Hepatocyte (in vitro differentiated cells): Measurements from ENCODE around the gene MAPK8. TPM values are rescaled to one million over a fixed set of nuclear protein-coding genes. Genes with fewer than 3 reads are reported as not detected.

Experiments used
- DNase-seq: peaks from one replicate; pipeline ENCODE4 v3.0.0-alpha.2; 2016; ENCODE audit warnings: low spot score
- H2AFZ ChIP-seq: fragments of 200-600 bp; sonication (generic); 2 replicates; pipeline ENCODE4 v1.6.0; 2016; ENCODE audit warnings: antibody characterized with exemption, mild to moderate bottlenecking
- H3K27ac ChIP-seq: fragments of 200-600 bp; sonication (generic); 2 replicates; pipeline ENCODE4 v1.5.1; 2016; ENCODE audit warnings: mild to moderate bottlenecking
- H3K27me3 ChIP-seq: fragments of 200-600 bp; sonication (generic); 2 replicates; pipeline ENCODE4 v1.6.1; 2016
- H3K36me3 ChIP-seq: fragments of 200-600 bp; sonication (generic); replicated peaks from 2 replicates; pipeline ENCODE4 v1.5.1; 2016; ENCODE audit warnings: low read depth; ENCODE audit not compliant: insufficient read depth
- H3K4me1 ChIP-seq: fragments of 200-600 bp; sonication (generic); 2 replicates; pipeline ENCODE4 v1.5.1; 2016; ENCODE audit warnings: mild to moderate bottlenecking, moderate library complexity; ENCODE audit not compliant: insufficient read depth
- H3K4me2 ChIP-seq: fragments of 200-600 bp; sonication (generic); 2 replicates; pipeline ENCODE4 v1.6.0; 2016
- H3K4me3 ChIP-seq: fragments of 200-600 bp; sonication (generic); 2 replicates; pipeline ENCODE4 v1.5.1; 2016; ENCODE audit warnings: mild to moderate bottlenecking
- H3K79me2 ChIP-seq: fragments of 200-600 bp; sonication (generic); 2 replicates; pipeline ENCODE4 v1.6.0; 2017; ENCODE audit warnings: mild to moderate bottlenecking
- H3K9me2 ChIP-seq: fragments of 200-600 bp; sonication (generic); replicated peaks from 2 replicates; pipeline ENCODE4 v1.6.0; 2017; ENCODE audit warnings: mild to moderate bottlenecking; ENCODE audit not compliant: insufficient read depth
- H3K9me3 ChIP-seq: fragments of 200-600 bp; sonication (generic); 2 replicates; pipeline ENCODE4 v1.5.1; 2016; ENCODE audit warnings: low read depth, mild to moderate bottlenecking
- H4K20me1 ChIP-seq: fragments of 200-600 bp; sonication (generic); 2 replicates; pipeline ENCODE4 v1.6.0; 2016; ENCODE audit warnings: mild to moderate bottlenecking; ENCODE audit not compliant: insufficient read depth, poor library complexity, severe bottlenecking
- EZH2 ChIP-seq: fragments of 200-600 bp; sonication (generic); IDR thresholded peaks from 2 replicates; pipeline ENCODE4 v1.6.1; 2016; ENCODE audit warnings: antibody characterized with exemption, mild to moderate bottlenecking, borderline replicate concordance
- EZH2phosphoT487 ChIP-seq: fragments of 200-600 bp; sonication (generic); IDR thresholded peaks from one replicate; pipeline ENCODE4 v1.6.1; 2018; ENCODE audit warnings: antibody characterized with exemption, mild to moderate bottlenecking, low read depth, moderate library complexity; ENCODE audit not compliant: unreplicated experiment, severe bottlenecking
- WGBS: methylation state at CpG from one replicate; pipeline ENCODE4 v1.1.6; 2016; ENCODE audit warnings: low lambda C conversion rate; ENCODE audit errors: missing lambda C conversion rate; 5-methylcytosine and 5-hydroxymethylcytosine counted together
- polyA plus RNA-seq: library from polyadenylated mRNA; unstranded; fragments of >200 nt; fragmentation: Nextera tagmentation; extraction: Ambion mirVana; gene quantifications from 2 replicates; pipeline ENCODE4 v1.2.1, GENCODE V29; 2016
- total RNA-seq: library from RNA; depleted of rRNA; stranded (reverse); fragments of >200 nt; gene quantifications from 2 replicates; pipeline ENCODE4 v1.2.3, GENCODE V29; 2014
- TF ChIP-seq, protein P1 (sequence below): fragments of 200-600 bp; sonication (generic); IDR thresholded peaks from 2 replicates; pipeline ENCODE4 v1.5.1; 2016; ENCODE audit warnings: antibody characterized with exemption, mild to moderate bottlenecking; ENCODE audit not compliant: poor library complexity

Gene MAPK8
- total and polyA plus RNA-seq, 2 experiments from 2014 or later = 20.9 to 73.2 TPM

DNA sequence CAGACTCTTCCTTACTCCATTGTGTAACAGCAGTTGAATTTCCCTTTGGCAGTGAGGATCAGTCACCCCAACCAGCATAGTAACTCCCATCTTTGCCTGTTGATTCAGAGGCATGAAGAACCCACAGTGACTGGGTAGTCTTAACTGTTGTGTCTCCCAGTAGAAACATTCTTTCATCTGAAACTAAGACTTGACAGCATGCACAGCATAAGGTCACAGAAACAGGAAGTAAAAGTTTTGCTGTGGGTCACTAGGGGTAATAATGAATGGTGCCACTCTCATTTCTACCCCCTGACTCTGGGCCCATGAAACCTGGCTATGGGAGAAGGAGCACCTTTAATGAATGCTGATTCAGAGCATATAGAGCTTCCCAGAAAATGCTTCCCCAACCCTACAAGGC lies 23.6 kb upstream of the MAPK8 start:
- TF ChIP-seq, protein P1, sequence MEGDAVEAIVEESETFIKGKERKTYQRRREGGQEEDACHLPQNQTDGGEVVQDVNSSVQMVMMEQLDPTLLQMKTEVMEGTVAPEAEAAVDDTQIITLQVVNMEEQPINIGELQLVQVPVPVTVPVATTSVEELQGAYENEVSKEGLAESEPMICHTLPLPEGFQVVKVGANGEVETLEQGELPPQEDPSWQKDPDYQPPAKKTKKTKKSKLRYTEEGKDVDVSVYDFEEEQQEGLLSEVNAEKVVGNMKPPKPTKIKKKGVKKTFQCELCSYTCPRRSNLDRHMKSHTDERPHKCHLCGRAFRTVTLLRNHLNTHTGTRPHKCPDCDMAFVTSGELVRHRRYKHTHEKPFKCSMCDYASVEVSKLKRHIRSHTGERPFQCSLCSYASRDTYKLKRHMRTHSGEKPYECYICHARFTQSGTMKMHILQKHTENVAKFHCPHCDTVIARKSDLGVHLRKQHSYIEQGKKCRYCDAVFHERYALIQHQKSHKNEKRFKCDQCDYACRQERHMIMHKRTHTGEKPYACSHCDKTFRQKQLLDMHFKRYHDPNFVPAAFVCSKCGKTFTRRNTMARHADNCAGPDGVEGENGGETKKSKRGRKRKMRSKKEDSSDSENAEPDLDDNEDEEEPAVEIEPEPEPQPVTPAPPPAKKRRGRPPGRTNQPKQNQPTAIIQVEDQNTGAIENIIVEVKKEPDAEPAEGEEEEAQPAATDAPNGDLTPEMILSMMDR = no peak
- TF ChIP-seq EZH2phosphoT487 = no peak
- no peak for TF ChIP-seq EZH2
- no peak for DNase-seq
- Histone ChIP-seq H3K27ac (no peak overlapping the region), H3K9me2 (no peaks in the 10 kb centered on the region), H2AFZ (no peak overlapping the region), H3K36me3 (no peaks in the 10 kb centered on the region), H3K4me3 (no peak overlapping the region), H3K4me2 (no peak overlapping the region), H4K20me1 (no peaks in the 10 kb centered on the region), H3K9me3 (no peaks in the 10 kb centered on the region), H3K4me1 (peaks cover 3% of the 10 kb centered on the region), H3K27me3 (no peaks in the 10 kb centered on the region), H3K79me2 (no peaks in the 10 kb centered on the region)

DNA sequence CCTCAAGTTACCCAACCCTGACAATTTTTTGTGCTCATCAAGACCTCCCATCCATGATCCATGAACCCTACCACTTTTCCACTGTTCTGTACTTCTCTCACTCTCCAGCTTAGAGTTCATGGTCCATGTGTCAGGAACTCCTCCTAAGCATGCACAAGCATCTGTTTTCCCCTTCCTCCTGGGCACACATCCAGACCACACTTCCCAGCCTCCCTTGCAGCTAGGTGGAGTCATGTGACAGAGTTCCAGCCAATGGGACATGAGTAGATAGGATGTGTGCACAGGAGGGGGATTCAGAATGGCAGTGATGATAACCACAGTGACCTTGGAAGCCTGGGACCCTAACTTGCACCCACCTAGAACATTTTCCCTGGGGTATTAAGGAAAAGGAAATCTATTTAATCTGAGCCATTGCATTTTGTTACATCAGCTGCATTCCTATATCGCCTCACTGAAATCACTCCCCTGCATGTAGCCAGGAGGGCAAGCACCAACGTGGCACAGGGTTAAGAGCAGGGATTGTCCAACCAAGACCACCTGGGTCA lies 22.4 kb upstream of the MAPK8 start:
- Histone ChIP-seq H4K20me1 (no peaks in the 10 kb centered on the region), H3K27ac (no peak overlapping the region), H3K4me2 (no peak overlapping the region), H3K9me3 (no peaks in the 10 kb centered on the region), H3K79me2 (no peaks in the 10 kb centered on the region), H3K36me3 (no peaks in the 10 kb centered on the region), H2AFZ (no peak overlapping the region), H3K9me2 (no peaks in the 10 kb centered on the region), H3K4me1 (peaks cover 8% of the 10 kb centered on the region), H3K27me3 (no peaks in the 10 kb centered on the region), H3K4me3 (no peak overlapping the region)
- no peak for TF ChIP-seq EZH2phosphoT487
- no peak for DNase-seq
- WGBS = 94% methylated on average over 2 of the region's 2 CpGs

DNA sequence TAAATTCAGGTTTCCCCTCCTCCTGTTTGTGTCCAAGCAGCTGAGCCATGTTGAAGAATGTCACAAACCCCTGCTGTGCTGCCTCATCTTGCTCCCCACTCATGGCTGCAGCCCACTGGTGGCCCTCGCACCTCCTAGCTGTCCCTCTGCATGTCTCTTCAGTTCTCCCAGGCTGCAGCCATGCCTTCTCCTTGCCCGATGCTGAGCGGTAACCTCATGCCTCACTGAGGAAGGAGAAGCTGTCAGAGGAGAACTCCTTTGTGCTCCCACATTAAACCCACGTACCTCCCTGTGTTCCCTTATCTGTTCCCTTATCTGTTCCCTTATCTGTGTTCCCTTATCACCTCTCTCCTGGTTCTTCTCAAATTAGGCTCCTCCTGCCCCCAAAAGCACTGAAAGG lies 21.7 kb upstream of the MAPK8 start:
- Histone ChIP-seq H3K4me3 (no peak overlapping the region), H3K4me2 (no peak overlapping the region), H3K9me2 (no peaks in the 10 kb centered on the region), H3K4me1 (peaks cover 8% of the 10 kb centered on the region), H3K9me3 (no peaks in the 10 kb centered on the region), H4K20me1 (no peaks in the 10 kb centered on the region), H3K27me3 (no peaks in the 10 kb centered on the region), H3K36me3 (no peaks in the 10 kb centered on the region), H3K27ac (no peak overlapping the region), H2AFZ (no peak overlapping the region), H3K79me2 (no peaks in the 10 kb centered on the region)
- WGBS = 11% methylated on average over 4 of the region's 4 CpGs
- TF ChIP-seq EZH2phosphoT487 = no peak
- TF ChIP-seq, protein P1 = no peak
- DNase-seq = no peak

DNA sequence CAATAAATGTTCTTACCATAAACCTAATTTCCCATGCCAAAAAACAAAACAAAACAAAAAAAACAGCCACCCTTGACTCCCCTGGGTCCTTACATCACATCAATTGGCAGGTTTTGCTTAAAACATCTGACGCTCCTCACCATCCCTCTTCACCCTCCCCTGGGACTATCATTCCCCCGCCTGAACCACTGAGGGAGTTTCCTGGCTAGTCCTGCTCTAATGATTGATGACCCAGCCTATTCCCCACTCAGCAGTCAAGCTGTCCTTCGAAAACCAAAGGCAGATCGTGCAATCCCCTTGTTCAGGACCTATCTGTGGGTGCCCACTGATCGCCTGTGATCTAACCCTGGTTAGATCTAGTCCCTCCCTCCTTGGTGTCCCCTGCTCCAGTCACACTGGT lies 20.8 kb upstream of the MAPK8 start:
- Histone ChIP-seq H3K36me3 (no peaks in the 10 kb centered on the region), H3K27ac (no peak overlapping the region), H3K4me3 (no peak overlapping the region), H3K27me3 (no peaks in the 10 kb centered on the region), H3K4me2 (no peak overlapping the region), H3K9me3 (no peaks in the 10 kb centered on the region), H3K9me2 (no peaks in the 10 kb centered on the region), H3K4me1 (peaks cover 8% of the 10 kb centered on the region), H3K79me2 (no peaks in the 10 kb centered on the region), H2AFZ (no peak overlapping the region), H4K20me1 (no peaks in the 10 kb centered on the region)
- no peak for DNase-seq
- TF ChIP-seq EZH2 (no peak), EZH2phosphoT487 (no peak)
- TF ChIP-seq, protein P1 = no peak
- WGBS = 75% methylated on average over 5 of the region's 5 CpGs
